NCI-H1105 treated with DMSO at 0.1 percent for 48 hours (cell line): ENCODE measurements around the gene FDX1.

Source experiments
- DNase-seq: peaks from one replicate; lab custom pipeline; 2025; lab: John Stamatoyannopoulos, UW

The FDX1 gene

DNA sequence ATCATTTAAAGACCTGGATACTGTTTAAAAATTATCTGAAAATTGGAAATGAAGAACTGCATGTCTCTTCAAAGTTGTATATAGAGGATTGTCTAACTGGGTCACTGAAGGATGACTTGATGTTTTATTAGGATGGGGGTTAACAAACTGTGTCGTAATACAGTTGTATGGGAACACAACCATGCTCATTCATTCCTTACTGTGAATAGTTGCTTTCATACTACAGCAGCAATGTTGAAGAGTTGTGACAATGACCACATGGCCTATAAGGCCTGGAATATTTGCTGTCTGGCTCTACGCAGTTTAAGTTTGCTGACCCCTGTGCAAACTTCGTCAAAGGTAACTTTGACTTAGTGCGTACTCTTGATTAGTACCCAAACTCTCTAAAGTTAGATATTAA lies 38.4 kb downstream of the FDX1 start:
- no peak for DNase-seq

DNA sequence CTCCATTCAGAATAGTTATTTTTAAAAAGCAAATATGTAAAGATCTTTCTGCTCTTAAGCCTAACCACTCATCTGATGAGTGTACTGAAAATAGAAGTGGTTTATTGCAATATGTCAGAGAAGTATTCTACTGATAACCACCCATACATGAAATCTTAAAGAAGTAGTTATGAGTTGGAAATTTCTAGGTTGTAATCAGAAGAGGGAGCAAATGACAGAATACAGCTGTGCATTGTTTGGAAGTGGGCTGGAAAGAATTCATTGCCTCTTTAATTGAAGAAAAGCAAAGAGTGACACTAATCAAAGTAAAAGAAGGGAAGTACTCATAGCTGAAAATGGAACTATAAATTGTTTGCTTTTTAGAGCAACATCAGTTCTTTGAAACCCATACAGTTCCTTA lies 39.4 kb downstream of the FDX1 start:
- no peak for DNase-seq

DNA sequence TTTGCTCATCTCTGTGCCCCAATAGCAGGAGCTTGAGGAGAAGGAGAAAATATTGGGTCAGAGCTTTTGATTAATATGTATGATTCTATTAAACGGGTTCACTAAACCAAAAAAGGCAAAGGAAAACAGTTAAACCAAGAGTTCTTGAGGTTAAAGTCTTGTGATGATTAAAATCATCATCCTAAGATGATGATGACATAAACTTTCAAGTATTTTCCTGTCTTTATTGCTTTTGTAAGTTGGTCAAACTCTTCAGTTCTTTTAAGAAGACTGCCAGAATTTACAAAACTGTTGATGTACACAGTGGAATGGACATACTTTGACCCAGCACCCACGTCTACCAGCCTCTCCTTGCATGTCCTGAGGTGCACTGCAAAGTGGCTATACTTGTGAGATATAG lies 41.0 kb downstream of the FDX1 start:
- DNase-seq = no peak

DNA sequence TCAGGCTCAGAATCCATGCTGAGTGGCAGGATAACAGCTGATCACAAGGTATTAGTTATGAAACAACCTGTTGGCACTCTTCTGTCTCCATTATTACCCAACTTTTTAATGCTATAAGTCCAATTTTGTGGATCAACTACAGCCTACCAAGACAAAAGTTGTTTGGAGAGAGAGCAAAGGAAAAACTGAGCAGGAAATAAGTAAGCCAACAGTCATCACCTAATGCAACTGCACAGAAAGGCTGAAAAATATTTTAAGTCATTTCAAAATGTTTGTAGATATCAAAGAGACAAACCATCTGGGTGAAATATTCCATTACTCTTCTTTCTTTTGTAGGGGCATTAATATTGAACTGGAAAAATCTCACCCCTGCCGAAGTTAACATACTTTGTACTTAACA lies 41.6 kb downstream of the FDX1 start:
- no peak for DNase-seq

DNA sequence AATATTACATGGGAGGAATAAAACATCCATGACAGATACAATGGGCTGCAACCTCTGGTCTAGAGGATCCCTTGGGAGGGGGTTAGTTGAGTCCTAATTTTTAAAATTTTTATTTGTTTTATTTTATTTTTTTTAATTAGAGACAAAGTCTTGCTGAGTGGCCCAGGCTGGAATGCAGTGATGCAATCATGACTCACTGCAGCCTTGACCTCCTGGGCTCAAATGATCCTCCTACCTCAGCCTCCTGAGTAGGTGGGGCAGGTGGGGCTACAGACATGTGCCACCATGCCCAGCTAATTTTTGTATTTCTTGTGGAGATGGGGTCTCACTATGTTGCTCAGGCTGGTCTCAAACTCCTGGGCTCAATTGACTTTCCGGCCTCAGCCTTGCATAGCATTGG lies 43.1 kb downstream of the FDX1 start:
- no peak for DNase-seq

DNA sequence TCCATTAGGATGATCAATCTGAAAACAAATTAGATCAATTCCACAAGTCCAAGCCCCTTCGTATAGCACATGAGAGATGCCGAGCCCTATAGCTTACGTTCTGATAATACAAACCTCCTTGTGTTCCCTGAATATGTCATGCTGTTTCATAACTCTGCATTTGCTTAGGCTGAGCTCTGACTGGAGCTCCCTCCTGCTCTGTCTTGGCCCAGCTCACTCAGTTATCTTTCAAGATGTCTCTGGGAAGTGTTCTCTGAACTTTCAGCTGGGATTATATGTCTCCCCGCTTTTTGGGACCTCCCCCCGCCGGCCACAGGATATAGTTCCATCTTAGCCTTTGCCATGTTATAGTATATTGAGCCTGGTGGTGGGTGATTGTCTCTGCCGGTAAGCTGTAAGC lies 44.0 kb downstream of the FDX1 start:
- DNase-seq = no peak

DNA sequence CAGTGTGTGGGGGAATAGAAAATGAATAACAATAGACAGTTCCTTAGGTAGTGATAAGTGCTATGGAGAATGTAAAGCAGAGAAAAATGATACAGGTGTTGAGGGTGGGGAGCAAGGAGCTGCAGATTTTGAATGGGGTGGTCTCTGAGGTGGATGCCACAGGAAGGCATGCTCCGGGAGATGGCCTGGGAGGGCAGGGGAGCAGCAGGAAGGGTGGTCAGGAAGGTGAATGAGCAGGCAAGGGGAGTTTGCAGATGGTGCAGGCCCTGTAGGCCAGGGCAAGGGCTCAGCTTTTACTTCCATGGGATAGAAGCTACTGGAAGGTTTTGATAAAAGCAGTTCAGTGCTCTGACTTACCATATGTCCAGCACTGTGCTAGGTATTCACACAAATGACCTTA lies 44.8 kb downstream of the FDX1 start:
- DNase-seq = no peak

DNA sequence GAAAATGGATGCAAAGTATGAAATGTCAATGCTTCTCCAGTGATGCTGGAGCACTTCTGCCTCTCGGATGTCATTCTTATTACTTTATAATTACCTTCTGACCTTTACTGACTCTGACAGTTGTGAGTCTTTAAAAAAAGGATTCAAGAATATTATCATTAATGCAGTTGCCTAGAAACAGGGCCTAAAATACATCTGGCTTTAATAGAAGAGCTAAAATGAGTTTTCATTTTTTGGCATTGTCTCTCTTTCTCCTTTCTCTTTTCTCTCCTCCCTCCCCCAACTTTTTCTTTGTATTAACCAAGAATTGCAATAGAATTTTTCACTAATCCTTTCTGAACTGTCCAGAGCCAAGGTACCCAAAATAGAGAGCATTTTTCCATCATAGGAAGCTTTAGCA lies 45.9 kb downstream of the FDX1 start:
- DNase-seq = no peak

DNA sequence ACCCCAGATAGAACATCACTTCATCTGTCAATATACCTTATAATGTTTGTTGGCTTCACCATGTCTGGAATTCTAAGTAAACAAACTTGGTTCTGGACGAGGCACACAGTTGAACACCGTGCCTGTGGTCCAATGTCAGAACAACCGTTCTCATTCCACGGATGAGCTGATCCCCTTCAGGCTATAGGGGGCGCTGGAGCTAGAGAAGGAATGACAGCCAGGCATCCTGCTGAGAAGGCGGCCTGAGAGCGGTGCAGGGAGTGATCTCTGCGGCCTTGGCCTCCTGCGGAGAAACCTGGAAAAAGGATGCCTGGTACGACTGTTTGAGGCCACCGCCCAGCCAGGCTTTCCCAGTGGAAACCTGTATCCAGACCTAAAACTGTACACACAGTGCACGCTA lies 48.7 kb downstream of the FDX1 start:
- DNase-seq = no peak

DNA sequence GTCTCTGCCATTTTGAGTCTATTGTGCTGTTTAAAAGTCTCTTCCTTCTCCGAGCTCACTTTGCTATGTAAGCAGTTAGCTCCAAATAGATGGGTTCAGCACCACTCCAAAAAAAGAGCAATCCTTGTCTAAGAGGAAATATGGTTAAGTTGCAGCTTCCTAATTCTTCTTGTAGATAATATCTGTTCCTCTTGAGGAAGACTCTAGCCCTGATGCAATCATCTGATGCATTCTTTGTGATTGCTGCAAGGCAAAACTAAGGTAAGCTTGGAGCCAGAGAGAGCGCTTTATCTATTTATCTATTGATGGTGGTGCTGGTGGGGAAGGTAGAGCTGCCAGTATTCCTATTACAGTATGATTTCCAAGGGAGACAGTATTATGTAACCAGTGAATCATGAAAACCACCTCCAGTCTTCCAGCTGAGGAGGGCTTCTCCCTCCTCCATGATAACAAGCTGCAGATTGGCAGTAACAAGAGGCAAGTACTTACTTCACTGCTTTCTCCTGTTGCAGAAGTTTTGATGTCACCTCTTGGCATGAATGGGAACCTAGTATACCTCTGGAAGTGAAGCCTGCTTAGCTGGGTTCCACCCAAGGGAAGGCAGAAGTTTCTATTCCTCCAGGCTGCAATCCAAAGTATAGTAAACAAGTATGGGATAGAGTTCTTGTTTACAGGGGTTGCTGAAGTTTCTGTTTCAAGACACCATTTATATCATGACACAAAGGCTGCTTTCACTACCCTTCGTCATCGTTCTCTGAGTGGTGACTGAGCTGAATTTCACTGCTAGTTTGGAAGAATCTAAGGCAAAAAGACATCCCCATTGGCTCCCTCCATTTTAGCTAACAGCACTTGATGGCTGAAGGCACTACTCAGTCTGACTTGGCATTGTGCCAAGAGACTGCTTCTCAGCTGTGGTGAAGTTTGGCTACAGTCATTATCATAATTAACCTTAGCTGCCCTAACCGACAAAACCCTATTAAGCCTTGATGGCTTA lies 49.7 kb downstream of the FDX1 start:
- DNase-seq = peak; percentile 93

DNA sequence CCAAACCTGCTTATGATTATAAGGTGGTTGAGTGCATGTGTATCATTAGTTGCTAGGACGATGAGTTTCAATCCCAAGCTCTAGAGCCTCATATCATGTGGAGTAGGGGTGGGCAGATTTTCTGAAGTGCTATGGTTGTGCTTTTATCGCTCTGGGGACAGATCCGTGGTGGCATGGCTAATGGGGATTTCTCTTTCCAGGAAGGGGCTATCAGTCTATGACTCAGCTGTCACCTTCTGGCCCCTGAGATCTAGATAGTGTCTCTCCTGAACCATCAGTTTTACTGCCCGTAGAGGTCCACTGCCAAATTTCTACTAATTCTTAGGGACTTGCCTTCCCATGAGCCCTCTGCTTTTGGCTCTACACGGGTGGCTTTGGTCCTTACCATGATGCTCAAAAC lies 51.8 kb downstream of the FDX1 start:
- no peak for DNase-seq

DNA sequence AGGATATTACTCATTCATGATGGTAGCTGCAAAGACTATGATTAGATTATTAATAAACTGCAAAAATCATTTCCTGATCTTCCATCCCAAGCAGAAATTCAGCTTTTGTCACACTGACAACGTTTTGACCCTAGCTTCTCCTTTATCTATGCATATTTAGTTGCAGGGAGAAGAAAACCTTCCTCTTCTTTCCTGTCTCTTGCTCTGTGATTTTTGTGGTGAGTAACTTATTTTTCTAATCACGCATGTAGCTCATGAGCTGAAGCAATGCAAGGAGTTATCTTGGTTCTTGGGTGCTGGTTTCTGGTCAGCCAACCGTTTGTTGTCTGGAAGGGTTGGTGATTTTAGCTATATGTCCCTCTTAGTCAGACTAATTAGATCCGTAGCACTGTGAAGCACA lies 56.4 kb downstream of the FDX1 start:
- DNase-seq = no peak

DNA sequence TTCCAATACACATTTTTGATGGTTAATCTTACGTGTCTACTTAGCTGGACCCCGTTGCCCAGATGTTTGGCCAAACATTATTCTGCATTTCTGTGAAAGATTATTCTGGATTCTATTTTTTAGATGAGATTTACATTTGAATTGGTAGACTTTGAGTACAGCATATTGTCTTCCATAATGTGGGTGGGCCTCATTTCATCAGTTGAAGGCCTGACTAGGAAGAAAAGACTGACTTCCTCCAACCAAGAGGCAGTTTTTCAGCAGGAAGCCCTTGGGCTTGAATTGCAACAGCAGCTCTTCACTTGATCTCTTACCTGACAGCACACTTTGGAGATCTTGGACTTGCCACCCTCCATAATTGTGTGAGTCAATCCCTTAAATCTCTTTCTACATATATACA lies 58.7 kb downstream of the FDX1 start:
- DNase-seq = no peak

DNA sequence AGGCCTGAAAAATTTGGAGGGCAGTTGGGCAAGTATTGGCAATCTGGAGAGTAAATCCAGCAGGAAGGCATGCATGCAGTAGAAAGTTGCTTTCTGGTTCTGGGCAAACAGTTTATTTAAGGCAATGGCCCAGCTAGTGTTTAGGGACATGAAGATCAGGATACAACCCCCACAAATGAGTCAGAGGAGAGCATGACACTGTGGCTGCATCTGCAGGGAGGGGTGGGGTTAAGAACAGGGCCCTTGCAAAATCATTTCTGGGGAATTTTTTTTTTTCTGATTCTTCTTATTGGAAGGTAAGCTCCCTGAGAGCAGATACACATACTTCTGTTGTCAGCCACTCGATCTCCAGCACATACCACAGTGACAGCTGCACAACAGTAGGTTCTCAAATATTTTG lies 61.1 kb downstream of the FDX1 start:
- DNase-seq = no peak

DNA sequence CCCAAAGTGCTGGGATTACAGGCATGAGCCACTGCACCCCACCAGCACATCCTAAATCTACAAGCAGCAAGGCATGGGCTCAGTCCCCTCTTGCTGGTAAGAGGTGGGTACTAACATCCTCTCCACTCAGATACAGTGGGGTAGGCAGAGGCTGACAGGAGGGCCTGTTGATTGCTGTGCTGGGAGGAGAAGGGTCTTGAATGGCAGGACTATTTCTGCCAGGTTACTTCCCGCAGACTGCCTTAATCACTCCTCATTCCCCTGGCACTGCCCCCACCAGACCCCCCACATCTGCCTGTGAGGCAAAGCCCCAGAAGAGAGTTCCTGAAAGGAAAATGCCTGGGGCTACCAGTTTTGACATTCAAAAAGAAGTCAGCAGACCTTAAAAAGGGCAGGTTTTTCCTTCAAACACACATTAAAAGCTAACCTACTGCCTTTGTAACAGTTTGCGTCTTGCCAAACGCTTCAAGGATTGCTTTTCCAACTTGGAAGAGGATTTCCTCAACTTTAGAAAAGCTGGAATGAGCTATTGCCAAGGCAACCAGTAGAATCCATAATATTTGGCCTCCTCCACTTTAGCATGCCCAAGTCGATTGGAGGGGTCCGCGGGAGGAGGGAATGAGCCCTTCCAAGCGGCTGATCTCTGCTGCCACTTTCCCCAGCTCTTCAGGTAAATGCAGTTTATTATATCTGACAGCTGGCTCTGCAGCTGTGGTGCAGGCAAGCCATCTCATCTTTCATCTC lies 62.0 kb downstream of the FDX1 start:
- DNase-seq = peak; percentile 62

DNA sequence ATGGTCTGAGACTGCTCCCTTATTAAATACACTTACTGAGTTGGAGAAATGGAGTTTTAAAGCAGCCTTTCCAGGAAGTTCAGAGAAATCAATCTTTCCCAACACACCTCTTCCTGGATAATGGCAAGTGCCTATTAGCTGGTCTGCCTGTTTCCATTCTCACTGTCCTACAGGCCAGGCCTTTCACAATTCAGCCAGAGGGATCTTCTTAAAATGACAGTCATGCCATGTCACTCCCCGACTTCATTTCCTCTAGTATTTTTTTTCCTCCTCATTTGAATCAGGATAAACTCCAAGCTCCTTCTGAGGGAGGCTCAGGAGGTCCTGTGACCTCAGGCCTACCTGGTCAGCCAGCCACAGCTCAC lies 62.6 kb downstream of the FDX1 start:
- DNase-seq = no peak

DNA sequence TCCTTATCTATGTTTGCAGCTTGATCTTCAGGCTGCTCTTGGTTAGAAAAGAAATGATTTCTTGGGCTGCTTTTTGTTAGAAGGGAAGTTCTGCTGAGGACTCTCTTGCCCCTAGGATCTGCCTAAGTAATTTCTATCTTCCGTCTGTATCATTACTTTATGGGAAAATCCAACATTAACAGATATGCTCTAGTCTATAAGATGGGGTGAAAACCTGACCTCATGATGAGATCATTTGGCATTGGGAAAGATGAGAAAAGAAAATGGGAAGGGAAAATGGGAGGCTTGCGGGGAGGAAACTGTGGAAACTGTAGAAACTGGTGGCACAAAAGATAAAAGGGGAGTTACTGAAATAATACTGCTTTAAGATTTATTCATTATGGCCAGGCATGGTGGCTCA lies 63.6 kb downstream of the FDX1 start:
- DNase-seq = no peak

DNA sequence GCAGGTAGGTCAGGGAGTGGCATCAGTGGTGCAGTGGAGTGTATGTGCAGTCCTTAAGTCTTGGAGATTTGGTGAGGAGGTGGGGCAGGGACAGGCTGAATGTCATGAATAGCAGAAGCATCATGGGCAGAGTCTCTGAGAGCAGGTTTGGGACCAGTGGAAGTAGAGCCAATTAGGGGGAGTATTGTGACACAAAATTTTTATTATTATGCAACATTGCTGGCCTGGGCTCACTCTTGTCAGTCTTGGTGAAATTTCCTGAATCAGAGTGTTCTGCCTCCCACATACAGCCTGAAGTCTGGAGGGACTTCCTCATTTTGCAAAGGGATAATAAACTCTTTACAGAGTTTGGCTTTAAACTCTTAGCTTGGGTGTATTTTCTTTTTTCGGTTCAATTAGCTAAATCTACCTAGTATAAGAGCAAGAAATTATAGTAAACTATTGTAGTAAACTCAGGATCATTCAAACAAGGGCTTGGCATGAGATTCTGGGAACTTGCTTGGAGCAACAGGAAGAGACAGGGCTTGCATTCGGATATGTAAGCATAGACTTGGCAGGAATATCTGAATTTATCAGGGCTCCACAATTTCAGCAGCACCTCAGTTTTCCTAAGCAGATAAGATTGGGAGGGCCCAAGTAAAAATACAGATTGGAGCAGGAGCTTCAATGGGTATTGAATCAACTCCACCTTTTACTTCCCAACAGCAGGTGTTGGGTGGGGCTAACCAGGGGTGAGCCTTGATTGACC lies 67.7 kb downstream of the FDX1 start:
- no peak for DNase-seq

DNA sequence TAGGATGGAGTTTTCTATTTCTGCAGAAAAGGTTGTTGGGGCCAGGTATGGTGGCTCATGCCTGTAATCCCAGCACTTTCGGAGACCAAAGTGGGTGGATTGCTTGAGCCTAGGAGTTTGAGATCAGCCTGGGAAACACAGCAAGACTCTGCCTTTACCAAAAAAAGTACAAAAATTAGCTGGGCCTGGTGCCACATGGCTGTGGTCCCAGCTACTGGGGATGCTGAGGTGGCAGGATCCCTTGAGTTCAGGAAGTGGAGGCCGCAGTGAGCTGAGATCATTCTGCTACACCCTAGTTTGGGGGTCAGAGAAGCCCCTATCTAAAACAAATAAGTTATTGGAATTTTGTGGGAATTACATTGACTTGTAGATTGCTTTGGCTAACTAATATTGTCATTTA lies 71.7 kb downstream of the FDX1 start:
- DNase-seq = no peak

DNA sequence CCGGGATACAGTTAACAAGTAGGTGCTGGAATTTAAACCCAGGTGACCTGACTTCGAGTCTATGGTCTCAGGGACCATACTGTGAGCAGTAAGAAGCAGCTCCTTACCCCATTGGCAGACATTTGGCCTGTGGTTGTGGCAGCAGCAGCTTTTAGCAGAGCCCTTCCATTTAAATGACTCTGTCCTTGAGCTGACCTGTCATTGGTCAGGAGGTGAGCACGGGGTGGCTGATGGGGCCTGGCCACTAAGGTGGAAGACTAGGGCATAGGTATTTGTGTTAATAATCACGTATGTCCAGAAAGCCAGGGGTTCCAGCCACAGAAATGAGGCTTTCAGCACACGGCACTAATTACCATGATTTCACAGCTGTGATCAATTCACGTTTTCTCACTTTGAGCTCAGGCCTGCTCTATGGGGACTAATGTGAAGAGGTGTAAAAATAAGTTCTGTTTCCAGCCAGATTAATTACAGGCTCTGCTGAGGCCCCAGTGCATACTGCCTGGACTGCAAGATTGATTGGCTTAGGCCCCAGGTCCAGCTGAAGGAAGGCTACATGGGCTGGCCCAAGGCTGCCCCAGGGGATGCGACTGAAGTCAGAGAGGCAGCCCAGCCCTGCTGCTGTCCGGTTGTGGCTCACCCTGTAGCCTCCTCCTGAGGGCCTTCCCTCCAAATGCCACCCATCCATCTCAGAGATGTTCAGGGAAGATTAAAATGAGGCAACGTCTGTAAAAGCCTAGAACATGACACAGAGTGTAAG lies 76.0 kb downstream of the FDX1 start:
- no peak for DNase-seq

DNA sequence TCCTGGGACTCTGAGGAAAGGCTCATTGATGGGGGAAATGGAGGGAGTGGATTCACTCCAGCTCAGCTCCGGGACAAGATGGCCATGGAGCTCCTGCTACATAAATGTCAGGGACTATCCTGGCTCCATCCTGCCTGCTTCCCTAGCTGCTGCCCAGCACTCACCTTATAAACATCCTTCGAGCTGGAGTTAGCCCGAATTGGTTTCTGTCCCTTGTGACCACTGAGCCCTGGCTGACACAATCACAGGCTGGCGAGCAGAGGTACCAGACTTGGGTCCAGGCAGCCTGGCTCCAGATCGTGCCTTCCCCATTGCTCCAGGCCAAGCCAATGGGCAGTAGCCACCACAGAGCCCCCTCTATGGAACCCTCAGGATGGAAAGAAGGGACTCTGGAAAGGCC lies 77.6 kb downstream of the FDX1 start:
- no peak for DNase-seq

DNA sequence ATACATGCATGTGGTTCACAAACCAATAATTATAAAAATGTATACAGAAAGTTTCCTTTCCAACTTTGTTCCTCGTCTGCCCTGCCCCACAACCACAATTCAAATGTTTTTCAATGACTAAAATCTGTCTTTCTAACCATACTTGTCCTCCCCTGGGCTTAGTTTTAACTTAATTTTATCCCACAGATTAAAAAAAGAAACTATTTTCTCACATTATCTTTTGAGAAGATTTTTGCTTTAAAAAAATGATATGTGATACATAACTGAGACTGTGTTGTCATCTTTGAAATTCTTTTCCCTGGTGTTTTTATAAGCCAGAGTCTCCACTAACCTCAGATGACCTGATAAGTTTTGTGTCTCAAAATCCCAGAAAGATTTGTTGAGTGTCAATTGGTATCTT lies 79.0 kb downstream of the FDX1 start:
- no peak for DNase-seq
